GM18498 (cell line): ENCODE data around the gene GPR27.

Experiments
- ATAC-seq: cut with Tn5 transposase; IDR thresholded peaks from one replicate; pipeline ENCODE4 v1.9.1; 2021; ENCODE audit warnings: mild to moderate bottlenecking, moderate library complexity; ENCODE audit not compliant: unreplicated experiment

GPR27 gene

GRCh38 chr3:71785532-71786216 lies 32.0 kb downstream of the GPR27 start:
- no peak for ATAC-seq

GRCh38 chr3:71786217-71786549 lies 32.5 kb downstream of the GPR27 start:
- no peak for ATAC-seq

GRCh38 chr3:71786551-71786950 lies 32.9 kb downstream of the GPR27 start:
- no peak for ATAC-seq

- ATAC-seq = no peak
Observed at GRCh38 chr3:71787851-71788405, 34.3 kb downstream of the GPR27 start.

GRCh38 chr3:71789922-71790321 lies 36.3 kb downstream of the GPR27 start:
- ATAC-seq = no peak

GRCh38 chr3:71791634-71792033 lies 38.0 kb downstream of the GPR27 start:
- no peak for ATAC-seq

- ATAC-seq = no peak
Observed at GRCh38 chr3:71796290-71796689, 42.6 kb downstream of the GPR27 start.

GRCh38 chr3:71797455-71797854 lies 43.8 kb downstream of the GPR27 start:
- no peak for ATAC-seq

- no peak for ATAC-seq
Observed at GRCh38 chr3:71800023-71800422, 46.4 kb downstream of the GPR27 start.

- ATAC-seq = no peak
Observed at GRCh38 chr3:71801986-71802385, 48.3 kb downstream of the GPR27 start.

- no peak for ATAC-seq
Observed at GRCh38 chr3:71803248-71803647, 49.6 kb downstream of the GPR27 start.

- ATAC-seq = no peak
Observed at GRCh38 chr3:71805199-71805598, 51.5 kb downstream of the GPR27 start.

GRCh38 chr3:71805691-71806090 lies 52.0 kb downstream of the GPR27 start:
- ATAC-seq = no peak
